Measurements from ENCODE around the gene DAW1. TPM values are rescaled to one million over a fixed set of nuclear protein-coding genes. Genes with fewer than 3 reads are reported as not detected.

DAW1 gene
- total RNA-seq, 1 experiment from 2014 or later: 0.37 TPM

- H3K4me3 Mint-ChIP-seq: no peak overlapping the region
- H2BK120ac ChIP-seq (ENCODE audit: low read depth, low read length, poor library complexity, severe bottlenecking): no peak overlapping the region
- no peak overlapping the region for H2BK5ac ChIP-seq (ENCODE audit: insufficient read length, low read length)
- no peak overlapping the region for H4K91ac ChIP-seq (ENCODE audit: insufficient read length, low read depth, low read length)
- no peak overlapping the region for H2BK12ac ChIP-seq (ENCODE audit: insufficient read length, low read depth, low read length)
- H4K20me1 ChIP-seq (ENCODE audit: control insufficient read depth, insufficient read depth, insufficient read length): no peaks in the 10 kb centered on the region
- no peaks in the 10 kb centered on the region for H3K79me2 ChIP-seq (ENCODE audit: insufficient read depth, low read length)
- no peaks in the 10 kb centered on the region for H3K27me3 ChIP-seq (ENCODE audit: insufficient read depth, low read length)
- H3K4ac ChIP-seq (ENCODE audit: low read depth, low read length): no peak overlapping the region
- H2AK5ac ChIP-seq (ENCODE audit: insufficient read length, low read length): no peak overlapping the region
- H3K23me2 ChIP-seq (ENCODE audit: insufficient read length, low read depth, low read length, poor library complexity, severe bottlenecking): no peaks in the 10 kb centered on the region
- no peak overlapping the region for H2AFZ ChIP-seq (ENCODE audit: low read length)
- no peak overlapping the region for H2BK20ac ChIP-seq (ENCODE audit: low read depth, low read length, poor library complexity, severe bottlenecking)
- no peak overlapping the region for H3K56ac ChIP-seq (ENCODE audit: insufficient read length, low read depth, low read length)
- H3K36me3 Mint-ChIP-seq (ENCODE audit: insufficient read depth in 1 of 3, low read depth in 3 of 3): no peaks in the 10 kb centered on the region
- no peak overlapping the region for H3K9ac ChIP-seq (ENCODE audit: extremely low read depth, insufficient read length, low read length)
- no peak overlapping the region for H3K27ac ChIP-seq (ENCODE audit: insufficient read length, low read depth, low read length)
- no peak overlapping the region for H4K5ac ChIP-seq (ENCODE audit: insufficient read length, low read depth, low read length)
- no peak overlapping the region for H3K23ac ChIP-seq (ENCODE audit: insufficient read length, low read depth, low read length)
- H3K79me1 ChIP-seq (ENCODE audit: insufficient read depth, low read depth, low read length, poor library complexity, severe bottlenecking): no peaks in the 10 kb centered on the region
- peaks cover 2% of the 10 kb centered on the region; the same call in 1 of the 2 replicates for H3K4me1 ChIP-seq (ENCODE audit: insufficient read depth, low read length)
- no peak overlapping the region for H3K4me2 ChIP-seq (ENCODE audit: insufficient read depth, insufficient read length, low read length)
- H3K27me3 Mint-ChIP-seq (ENCODE audit: low read depth): no peaks in the 10 kb centered on the region
- H3K9me3 Mint-ChIP-seq: no peaks in the 10 kb centered on the region
- no peak overlapping the region for H2BK15ac ChIP-seq (ENCODE audit: low read depth, low read length)
- H3K14ac ChIP-seq (ENCODE audit: insufficient read depth, low read length): no peak overlapping the region
- TF ChIP-seq CTCF (conservative IDR thresholded peaks at IDR 0.05): no peak
- H3K27ac Mint-ChIP-seq: peak overlapping the region in 2 of 3 experiments; percentile 0 to 2; a peak in 3 of 7 replicates
- no CpG with 5 or more reads among the region's 9 CpGs for WGBS (ENCODE audit: extremely low coverage, insufficient read length, low lambda C conversion rate)
- H3T11ph ChIP-seq (ENCODE audit: low read length): no peak overlapping the region
- H3K4me1 Mint-ChIP-seq: peaks cover 21 to 30% of the 10 kb centered on the region in 2 experiments
- H4K8ac ChIP-seq (replicated peaks; ENCODE audit: insufficient read length, low read depth, low read length): no peak overlapping the region
- no peak for DNase-seq
- no peak overlapping the region for H3K18ac ChIP-seq (ENCODE audit: insufficient read length, low read depth, low read length)
- no peaks in the 10 kb centered on the region for H3K9me3 ChIP-seq (ENCODE audit: control insufficient read depth, low read depth, low read length)
These were observed 7.2 kb upstream of the DAW1 start for GRCh38 chr2:227864161-227864756.

Data from H9 (cell line).